DMS53 (cell line): ENCODE data around the gene NRP1.
"Not testable (repeated sequence)": the region's sequence is repeated elsewhere in the genome, so short reads cannot be mapped to it uniquely, and the experiment has no call there.

Experiments used
- DNase-seq: peaks from one replicate; lab custom pipeline; 2025; lab: John Stamatoyannopoulos, UW

NRP1 gene

DNA sequence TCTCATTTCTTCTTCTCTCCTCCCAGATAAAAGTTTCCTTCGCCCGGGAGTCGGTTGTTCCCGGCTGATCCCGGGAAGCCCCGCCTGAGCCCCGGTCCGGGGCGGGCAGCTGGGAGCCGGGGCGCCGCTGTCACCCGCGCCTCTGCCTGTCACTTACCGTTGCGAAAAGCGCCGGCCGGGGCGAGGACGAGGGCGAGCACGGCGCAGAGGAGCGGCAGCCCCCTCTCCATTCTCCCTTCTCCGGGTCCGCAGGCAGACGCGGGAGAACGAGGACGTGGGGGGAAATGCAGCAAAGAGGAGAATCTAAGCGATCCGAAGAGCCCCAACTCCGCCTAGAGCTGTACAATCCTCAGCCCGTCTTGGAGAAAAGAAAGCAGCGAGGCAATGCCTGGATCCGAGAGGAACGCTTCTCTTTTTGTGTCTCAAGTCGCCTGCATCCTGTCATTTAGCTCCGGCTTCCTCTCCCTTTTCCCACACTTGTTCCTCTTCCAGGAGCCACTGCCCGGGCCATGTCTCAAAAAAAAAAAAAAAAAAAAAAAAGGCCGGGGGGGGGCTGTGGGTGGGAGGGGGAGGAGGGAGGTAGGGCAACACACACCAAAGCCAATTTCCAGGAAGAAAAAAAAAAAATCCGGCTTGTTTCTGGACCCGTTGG, at the start of gene NRP1:
Gene NRP1, minus strand, starts transcription at position 515 of the 652 bp plus-strand sequence. Its CDS starts 285 bp downstream, at position 230.
- DNase-seq: no peak

DNA sequence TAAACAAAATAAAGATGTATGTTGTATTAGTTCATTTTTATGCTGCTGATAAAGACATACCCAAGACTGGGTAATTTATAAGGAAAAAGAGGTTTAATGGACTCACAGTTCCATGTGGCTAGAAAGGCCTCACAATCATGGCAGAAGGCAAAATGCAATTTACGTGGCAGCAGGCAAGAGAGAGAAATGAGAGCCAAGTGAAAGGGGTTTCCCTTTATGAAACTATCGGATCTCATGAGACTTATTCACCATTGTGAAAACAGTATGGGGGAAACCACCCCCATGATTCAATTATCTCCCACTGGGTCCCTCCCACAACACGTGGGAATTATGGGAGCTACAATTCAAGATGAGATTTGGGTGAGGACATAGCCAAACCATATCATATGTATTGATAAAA, 49.7 kb upstream of the NRP1 start:
- DNase-seq: not testable (repeated sequence)

- DNase-seq: no peak
These were observed 48.6 kb upstream of the NRP1 start for GRCh38 chr10:33382921-33383713.

DNA sequence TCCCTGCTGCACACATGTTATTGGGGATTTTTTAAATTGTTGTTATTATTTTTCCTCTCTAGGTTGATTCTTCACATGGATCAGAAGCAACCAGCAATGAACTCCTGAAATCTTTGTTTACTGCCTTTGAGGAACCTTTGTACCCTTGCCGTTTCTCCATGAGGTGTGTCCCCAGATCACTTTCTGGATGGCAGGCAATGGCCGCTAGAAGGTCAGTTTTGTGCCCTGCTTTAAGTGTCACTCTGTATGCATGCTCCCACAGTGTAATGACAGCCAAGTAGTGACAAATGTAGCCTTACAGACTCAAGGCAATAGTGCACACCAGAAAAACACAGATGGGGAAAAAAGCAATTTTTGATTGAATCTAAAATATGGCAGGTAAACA, 47.7 kb upstream of the NRP1 start:
- no peak for DNase-seq

- DNase-seq: no peak
These were observed 47.2 kb upstream of the NRP1 start for GRCh38 chr10:33381451-33382215.

- DNase-seq: no peak
These were observed 43.2 kb upstream of the NRP1 start for GRCh38 chr10:33377658-33378025.

- no peak for DNase-seq
These were observed 42.6 kb upstream of the NRP1 start for GRCh38 chr10:33376976-33377657.

- DNase-seq: no peak
These were observed 42.0 kb upstream of the NRP1 start for GRCh38 chr10:33376476-33376875.

DNA sequence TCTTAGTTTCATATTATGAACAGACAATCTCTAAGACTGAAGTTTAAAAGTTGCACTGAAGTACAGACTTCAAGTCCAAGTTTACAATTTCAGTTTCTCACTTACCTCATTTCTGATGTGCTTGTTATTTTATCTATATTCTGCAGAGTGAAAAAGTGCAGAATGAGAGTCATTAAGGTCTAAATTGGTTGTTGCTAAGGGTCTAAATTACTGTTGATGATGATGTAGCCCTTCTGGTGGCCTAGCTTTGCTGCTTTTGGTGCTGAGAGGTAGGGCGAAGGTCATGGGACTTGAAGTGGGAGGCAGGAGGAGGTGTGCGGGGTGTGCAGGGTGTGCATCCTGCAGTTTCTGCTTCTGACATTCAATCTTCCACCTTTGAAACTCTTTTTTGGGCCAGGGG, 38.8 kb upstream of the NRP1 start:
- DNase-seq: no peak

GRCh38 chr10:33371234-33371633, 36.8 kb upstream of the NRP1 start:
- DNase-seq: peak; percentile 34

- DNase-seq: peak; percentile 39
These were observed 36.0 kb upstream of the NRP1 start for GRCh38 chr10:33370434-33370930.

GRCh38 chr10:33368086-33368485, 33.6 kb upstream of the NRP1 start:
- no peak for DNase-seq

GRCh38 chr10:33365871-33366411, 31.5 kb upstream of the NRP1 start:
- DNase-seq: peak; percentile 11

DNA sequence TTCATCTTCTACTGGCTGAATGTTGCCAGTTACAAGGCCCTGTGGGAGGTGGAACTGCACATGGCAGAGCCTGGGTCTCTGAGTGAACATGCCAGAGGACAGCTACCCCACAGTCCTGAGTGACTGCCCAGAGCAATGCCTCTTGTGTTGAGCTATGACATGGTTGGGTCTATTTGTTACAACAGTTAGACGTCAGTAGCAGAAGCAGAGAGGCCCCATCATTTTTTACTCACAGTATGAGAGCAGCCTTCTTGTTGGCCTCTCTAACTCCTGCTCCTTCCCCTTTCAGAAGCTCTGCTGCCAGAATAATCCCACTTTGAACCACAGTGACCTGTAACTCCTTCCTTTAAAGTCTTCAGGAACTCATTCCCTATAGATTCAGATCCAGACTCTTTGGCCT, 30.8 kb upstream of the NRP1 start:
- DNase-seq: no peak

DNA sequence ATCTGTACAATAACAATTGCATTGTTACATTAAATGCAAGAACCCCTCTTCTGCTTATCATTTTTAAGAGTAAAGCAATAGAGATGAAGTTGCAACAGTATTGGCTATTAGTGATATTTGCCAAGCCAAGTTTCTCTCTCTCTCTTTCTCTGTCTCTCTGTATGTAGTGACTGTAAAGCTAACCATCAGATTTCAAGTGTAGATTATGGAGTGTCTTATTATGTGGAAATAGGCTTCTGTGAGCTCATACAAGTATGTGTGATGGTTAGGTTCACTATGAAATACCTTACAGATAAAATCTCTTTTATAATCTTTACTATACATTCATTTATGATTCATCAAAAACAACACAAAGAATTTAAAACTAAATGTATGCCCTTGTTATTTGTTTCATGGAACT, 28.6 kb upstream of the NRP1 start:
- DNase-seq: no peak

- no peak for DNase-seq
These were observed 23.5 kb upstream of the NRP1 start for GRCh38 chr10:33358016-33358415.

DNA sequence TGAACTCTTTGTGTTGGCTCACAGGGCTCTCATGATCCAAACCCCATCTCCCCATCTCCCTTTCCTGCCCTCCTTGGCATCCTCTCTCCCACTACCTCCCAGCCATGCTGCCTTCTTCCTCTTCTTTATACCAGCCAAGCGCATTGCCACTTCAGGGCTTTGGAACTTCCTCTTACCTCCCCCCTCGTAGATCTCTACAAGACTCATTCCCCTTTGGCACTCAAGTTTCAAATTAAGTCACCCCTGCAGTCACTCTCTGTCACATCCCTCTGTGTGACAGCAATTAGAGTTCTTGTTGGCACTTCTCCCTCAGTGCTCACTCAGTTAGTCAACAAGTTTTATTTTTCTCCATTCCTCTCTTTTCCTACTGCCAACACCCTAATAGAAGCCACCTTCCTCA, 20.8 kb upstream of the NRP1 start:
- no peak for DNase-seq

DNA sequence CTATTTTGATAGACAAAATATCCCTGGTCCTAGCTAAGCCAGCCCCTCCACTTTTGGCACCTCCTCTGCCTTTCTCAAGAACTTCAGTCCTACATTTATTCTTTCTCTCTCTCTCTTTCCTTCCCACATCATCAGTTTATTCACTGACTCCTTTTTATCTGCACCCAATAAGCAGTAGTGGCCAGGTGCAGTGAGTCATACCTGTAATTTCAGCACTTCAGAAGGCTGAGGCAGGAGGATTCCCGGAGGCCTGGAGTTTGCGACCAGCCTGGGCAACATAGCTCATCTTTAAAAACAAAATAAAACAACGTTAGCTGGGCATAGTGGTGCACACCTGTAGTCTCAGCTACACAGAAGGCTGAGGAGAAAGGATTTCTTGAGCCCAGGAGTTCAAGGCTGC, 19.4 kb upstream of the NRP1 start:
- DNase-seq: peak; percentile 76

DNA sequence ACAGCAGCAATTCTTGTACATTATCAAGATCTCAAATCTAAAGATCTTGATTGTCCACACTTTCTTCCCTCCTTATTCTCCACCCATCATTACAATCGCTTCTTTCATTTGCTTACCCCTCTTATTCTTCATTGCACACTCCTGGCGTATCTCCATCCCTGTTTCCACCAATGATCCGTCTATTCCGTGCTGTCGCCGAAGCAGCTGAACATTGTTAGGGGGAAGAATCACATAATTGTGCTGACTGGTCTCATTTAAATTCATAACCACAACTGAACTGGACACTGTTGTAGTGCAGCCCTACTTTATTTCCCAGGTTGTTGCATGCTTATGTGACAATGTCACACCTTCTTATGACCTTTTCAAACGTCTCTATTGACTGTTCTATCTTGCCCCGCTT, 18.9 kb upstream of the NRP1 start:
- DNase-seq: no peak

DNA sequence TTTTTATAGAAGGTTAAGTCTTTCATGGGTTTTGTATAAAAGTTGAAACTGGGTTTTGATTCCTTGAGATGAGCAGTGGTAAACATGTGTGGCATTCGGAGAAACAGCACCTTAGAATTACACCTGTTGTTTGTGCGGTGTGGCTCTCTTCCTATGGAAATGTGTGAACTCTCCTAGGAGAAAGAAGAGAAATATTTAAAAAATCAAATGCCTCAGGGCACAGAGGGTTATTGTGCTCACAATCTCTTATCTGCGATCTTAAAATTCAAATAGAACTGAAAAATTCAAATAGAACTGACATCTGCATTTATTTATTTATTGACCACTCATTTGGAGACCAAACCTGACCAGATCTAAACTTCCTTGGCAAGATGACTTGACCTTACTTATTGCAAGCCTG, 18.1 kb upstream of the NRP1 start:
- DNase-seq: no peak

DNA sequence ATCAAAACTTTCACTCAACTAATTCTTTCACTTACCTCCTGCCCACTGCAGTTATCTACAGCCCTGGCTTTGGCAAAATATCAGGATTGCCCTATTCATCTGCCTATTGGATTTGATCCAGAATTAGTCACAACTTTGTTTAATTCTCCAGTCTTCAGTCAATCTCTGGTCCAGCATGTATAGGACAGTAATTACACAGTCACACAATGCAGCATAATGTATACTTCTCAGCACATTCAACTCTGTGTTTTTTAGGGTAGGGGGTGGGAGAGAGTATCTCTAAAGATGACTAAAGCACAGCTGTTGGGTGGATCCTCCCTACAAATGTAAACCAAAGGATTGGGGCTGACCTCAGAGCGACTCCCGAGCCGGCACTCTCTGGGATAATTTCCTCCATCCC, 17.7 kb upstream of the NRP1 start:
- no peak for DNase-seq

DNA sequence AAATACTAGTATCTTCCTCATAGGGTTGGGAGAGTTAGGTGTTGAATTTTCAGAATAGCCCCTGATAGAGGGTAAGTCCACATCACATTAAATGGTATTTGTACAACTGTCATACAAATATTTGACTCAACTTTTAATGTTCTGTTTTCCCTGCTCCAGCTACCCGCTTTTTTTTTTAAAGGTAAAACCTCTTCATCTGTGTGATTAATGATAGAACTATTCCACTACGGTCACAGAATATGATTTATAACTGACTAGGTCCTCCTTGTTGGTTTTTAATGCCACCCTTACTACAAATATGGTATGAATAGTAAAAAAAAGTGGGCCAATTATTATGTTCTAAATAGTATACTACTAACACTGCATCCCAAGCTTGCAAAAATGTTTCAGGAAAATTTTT, 15.6 kb upstream of the NRP1 start:
- DNase-seq: no peak
